Activated T-helper 1 cell treated with anti-CD3 and anti-CD28 coated beads, Interleukin-12 subunit alpha, Interleukin-12 subunit beta, Interleukin-2, Interleukin-4 antibody, amounts not matched to agents 30 ng/mL and 10 ng/mL and 1 ng/mL, durations not matched to agents 14 hours and 24 hours and 36 hours (primary cell): ENCODE results near the gene MEX3A. TPM values are rescaled to one million over a fixed set of nuclear protein-coding genes. Genes with fewer than 3 reads are reported as not detected.
A peak's percentile ranks its signal among the peaks of the same experiment; 100 is the strongest.

ENCODE experiments used
- DNase-seq: peaks from one replicate; pipeline ENCODE4 v3.0.0; 2021; ENCODE audit warnings: low spot score
- H3K27ac Mint-ChIP-seq: one replicate; pipeline ENCODE4 v1.8.0; 2021; ENCODE audit warnings: mild to moderate bottlenecking, mixed read lengths
- H3K27me3 Mint-ChIP-seq: one replicate; pipeline ENCODE4 v1.8.0; 2022; ENCODE audit warnings: mild to moderate bottlenecking, moderate library complexity, mixed read lengths; ENCODE audit not compliant: insufficient read depth
- H3K36me3 Mint-ChIP-seq: one replicate; pipeline ENCODE4 v1.8.0; 2021; ENCODE audit warnings: low read depth, mixed read lengths
- H3K4me1 Mint-ChIP-seq: one replicate; pipeline ENCODE4 v1.8.0; 2021; ENCODE audit warnings: low read depth, mixed read lengths
- H3K4me3 Mint-ChIP-seq: one replicate; pipeline ENCODE4 v1.8.0; 2021; ENCODE audit warnings: mild to moderate bottlenecking, moderate library complexity, mixed read lengths
- H3K9me3 Mint-ChIP-seq: one replicate; pipeline ENCODE4 v1.8.0; 2021; ENCODE audit warnings: mixed read lengths
- intact Hi-C: fragments of 100-400 bp; cut with micrococcal nuclease; formaldehyde crosslinking; loops from one replicate; pipeline ENCODE4 v1.15.1; 2024
- total RNA-seq: library from RNA; stranded (reverse); gene quantifications from 2 replicates; pipeline ENCODE4 v1.2.3, GENCODE V29; 2022

The MEX3A gene
- total RNA-seq, 1 donor from 2014 or later = 0.41 TPM

DNA sequence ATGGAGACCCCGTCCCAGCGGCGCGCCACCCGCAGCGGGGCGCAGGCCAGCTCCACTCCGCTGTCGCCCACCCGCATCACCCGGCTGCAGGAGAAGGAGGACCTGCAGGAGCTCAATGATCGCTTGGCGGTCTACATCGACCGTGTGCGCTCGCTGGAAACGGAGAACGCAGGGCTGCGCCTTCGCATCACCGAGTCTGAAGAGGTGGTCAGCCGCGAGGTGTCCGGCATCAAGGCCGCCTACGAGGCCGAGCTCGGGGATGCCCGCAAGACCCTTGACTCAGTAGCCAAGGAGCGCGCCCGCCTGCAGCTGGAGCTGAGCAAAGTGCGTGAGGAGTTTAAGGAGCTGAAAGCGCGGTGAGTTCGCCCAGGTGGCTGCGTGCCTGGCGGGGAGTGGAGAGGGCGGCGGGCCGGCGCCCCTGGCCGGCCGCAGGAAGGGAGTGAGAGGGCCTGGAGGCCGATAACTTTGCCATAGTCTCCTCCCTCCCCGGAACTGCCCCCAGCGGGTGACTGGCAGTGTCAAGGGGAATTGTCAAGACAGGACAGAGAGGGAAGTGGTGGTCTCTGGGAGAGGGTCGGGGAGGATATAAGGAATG lies 32.8 kb upstream of the MEX3A start:
- DNase-seq = no peak
- peaks cover 30% of the 10 kb centered on the region for H3K4me1 Mint-ChIP-seq
- H3K27me3 Mint-ChIP-seq = peaks cover 54% of the 10 kb centered on the region
- peak overlapping the region; percentile 91 for H3K4me3 Mint-ChIP-seq
- H3K27ac Mint-ChIP-seq = peak overlapping the region; percentile 73
- no peaks in the 10 kb centered on the region for H3K9me3 Mint-ChIP-seq
- intact Hi-C loops = loop anchor here (1.0 to 2.0 kb wide), 5 partner anchors 8 to 60 kb away; partner anchors contain the start of gene LAMTOR2
- peaks cover 8% of the 10 kb centered on the region for H3K36me3 Mint-ChIP-seq

GRCh38 chr1:156114101-156114918 lies 32.0 kb upstream of the MEX3A start, which contains the start of gene LMNA:
Gene LMNA (plus strand): TSS chr1:156114711. CDS start chr1:156114919, 208 bp downstream.
- intact Hi-C loops = loop anchor here (1.0 to 2.0 kb wide), 5 partner anchors 8 to 60 kb away; partner anchors contain the start of gene LAMTOR2
- DNase-seq = peak; percentile 57
- peak within 1 kb of the TSS; percentile 91 for H3K4me3 Mint-ChIP-seq
- H3K27ac Mint-ChIP-seq = peak within 1 kb of the TSS; percentile 76
- peaks cover 8% of the 10 kb centered on the region for H3K36me3 Mint-ChIP-seq
- peaks cover 25% of the 10 kb centered on the region for H3K4me1 Mint-ChIP-seq
- peaks cover 53% of the 10 kb centered on the region for H3K27me3 Mint-ChIP-seq
- no peaks in the 10 kb centered on the region for H3K9me3 Mint-ChIP-seq

- Mint-ChIP-seq H3K4me1 (peaks cover 25% of the 10 kb centered on the region), H3K4me3 (peak overlapping the region; percentile 91), H3K36me3 (peaks cover 6% of the 10 kb centered on the region), H3K27me3 (peaks cover 52% of the 10 kb centered on the region), H3K9me3 (no peaks in the 10 kb centered on the region), H3K27ac (peak overlapping the region; percentile 76)
- no peak for DNase-seq
- intact Hi-C loops = no loop called here
These were observed 31.2 kb upstream of the MEX3A start for GRCh38 chr1:156113282-156113950.

GRCh38 chr1:156112276-156113137 lies 30.2 kb upstream of the MEX3A start:
- Mint-ChIP-seq H3K27me3 (peaks cover 52% of the 10 kb centered on the region), H3K36me3 (peaks cover 3% of the 10 kb centered on the region), H3K4me3 (no peak overlapping the region), H3K9me3 (no peaks in the 10 kb centered on the region), H3K4me1 (peaks cover 27% of the 10 kb centered on the region), H3K27ac (no peak overlapping the region)
- no peak for DNase-seq
- intact Hi-C loops = no loop called here

GRCh38 chr1:156111355-156111962 lies 29.2 kb upstream of the MEX3A start:
- Mint-ChIP-seq H3K36me3 (peaks cover 4% of the 10 kb centered on the region), H3K4me3 (no peak overlapping the region), H3K9me3 (no peaks in the 10 kb centered on the region), H3K4me1 (peaks cover 35% of the 10 kb centered on the region), H3K27me3 (peaks cover 52% of the 10 kb centered on the region), H3K27ac (no peak overlapping the region)
- DNase-seq = no peak
- intact Hi-C loops = no loop called here

- H3K4me3 Mint-ChIP-seq = no peak overlapping the region
- no peaks in the 10 kb centered on the region for H3K9me3 Mint-ChIP-seq
- no peak for DNase-seq
- peak overlapping the region; percentile 42 for H3K27ac Mint-ChIP-seq
- peaks cover 45% of the 10 kb centered on the region for H3K27me3 Mint-ChIP-seq
- peaks cover 2% of the 10 kb centered on the region for H3K36me3 Mint-ChIP-seq
- peaks cover 37% of the 10 kb centered on the region for H3K4me1 Mint-ChIP-seq
- intact Hi-C loops = no loop called here
These were observed 28.0 kb upstream of the MEX3A start for GRCh38 chr1:156110252-156110651.

DNA sequence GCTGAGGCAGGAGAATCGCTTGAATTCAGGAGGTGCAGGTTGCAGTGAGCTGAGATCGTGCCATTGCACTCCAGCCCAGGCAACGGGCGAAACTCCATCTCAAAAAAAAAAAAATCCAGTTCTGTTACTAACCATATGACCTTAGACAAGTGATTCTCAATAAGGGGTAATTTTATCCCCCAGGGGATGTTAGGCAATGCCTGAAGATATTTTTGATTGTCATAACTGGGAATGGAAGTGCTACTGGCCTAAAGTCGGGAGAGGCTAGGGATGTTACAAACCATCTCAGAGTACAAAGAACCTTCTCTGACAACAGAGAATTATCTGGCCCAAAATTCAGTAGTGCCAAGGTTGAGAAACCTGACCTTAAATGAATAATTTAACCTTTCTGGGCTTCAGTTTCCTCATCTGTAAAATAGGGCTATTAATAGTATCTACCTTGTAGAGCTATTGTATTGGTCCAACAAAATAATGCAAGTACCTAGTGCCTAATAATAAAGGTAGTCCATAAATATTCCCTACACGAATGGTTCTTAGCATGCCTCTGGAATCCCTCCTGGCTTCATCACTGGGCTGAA lies 26.5 kb upstream of the MEX3A start:
- Mint-ChIP-seq H3K27ac (no peak overlapping the region), H3K9me3 (no peaks in the 10 kb centered on the region), H3K36me3 (peaks cover 2% of the 10 kb centered on the region)

DNA sequence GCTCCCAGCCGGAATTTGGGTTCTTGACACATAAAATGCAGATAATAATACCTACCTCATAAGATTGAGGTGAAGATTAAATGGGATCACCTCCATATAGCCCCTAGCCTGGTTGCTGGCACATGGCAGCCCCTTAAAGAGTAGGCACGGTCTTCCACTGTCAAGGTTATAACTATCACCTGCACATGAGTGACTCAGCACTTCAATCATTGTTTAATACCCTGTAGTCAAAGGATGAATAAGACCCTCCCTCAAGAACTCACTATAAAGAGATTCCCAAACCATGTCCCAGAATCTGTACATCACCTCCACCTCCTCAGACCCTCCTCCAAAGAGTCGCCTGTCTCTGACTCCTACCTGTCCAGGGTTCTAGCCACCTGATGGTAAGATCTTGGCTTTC lies 25.8 kb upstream of the MEX3A start:
- peaks cover 42% of the 10 kb centered on the region for H3K4me1 Mint-ChIP-seq
- peaks cover 30% of the 10 kb centered on the region for H3K27me3 Mint-ChIP-seq
- no peak for DNase-seq
- H3K4me3 Mint-ChIP-seq = no peak overlapping the region
- H3K9me3 Mint-ChIP-seq = no peaks in the 10 kb centered on the region
- intact Hi-C loops = no loop called here
- H3K36me3 Mint-ChIP-seq = peaks cover 2% of the 10 kb centered on the region
- peak overlapping the region; percentile 59 for H3K27ac Mint-ChIP-seq

More for the DNA sequence above, 26.5 kb upstream of the MEX3A start:
- no peak for DNase-seq
- intact Hi-C loops = no loop called here
- H3K4me1 Mint-ChIP-seq = peaks cover 42% of the 10 kb centered on the region
- no peak overlapping the region for H3K4me3 Mint-ChIP-seq
- peaks cover 36% of the 10 kb centered on the region for H3K27me3 Mint-ChIP-seq

GRCh38 chr1:156106624-156107488 lies 24.6 kb upstream of the MEX3A start:
- peaks cover 2% of the 10 kb centered on the region for H3K36me3 Mint-ChIP-seq
- peaks cover 23% of the 10 kb centered on the region for H3K27me3 Mint-ChIP-seq
- peak overlapping the region; percentile 100 for H3K27ac Mint-ChIP-seq
- intact Hi-C loops = loop anchor here (1.0 kb wide), 4 partner anchors 7 to 111 kb away; partner anchors contain the start of gene LMNA
- H3K9me3 Mint-ChIP-seq = no peaks in the 10 kb centered on the region
- H3K4me1 Mint-ChIP-seq = peaks cover 42% of the 10 kb centered on the region
- H3K4me3 Mint-ChIP-seq = peak overlapping the region; percentile 75
- DNase-seq = no peak

- no peak for DNase-seq
- H3K4me3 Mint-ChIP-seq = peak overlapping the region; percentile 64
- intact Hi-C loops = no loop called here
- H3K9me3 Mint-ChIP-seq = no peaks in the 10 kb centered on the region
- H3K4me1 Mint-ChIP-seq = peaks cover 51% of the 10 kb centered on the region
- H3K36me3 Mint-ChIP-seq = peaks cover 2% of the 10 kb centered on the region
- peaks cover 24% of the 10 kb centered on the region for H3K27me3 Mint-ChIP-seq
- H3K27ac Mint-ChIP-seq = peak overlapping the region; percentile 88
These were observed 22.9 kb upstream of the MEX3A start for GRCh38 chr1:156104861-156105832.
